Adipocyte (in vitro differentiated cells): ENCODE results near the gene LRRN3.

Experiments used
- DNase-seq: peaks from one replicate; pipeline ENCODE4 v3.0.0-alpha.2; 2015; ENCODE audit warnings: low read depth
- H3K27me3 ChIP-seq: replicated peaks from 2 replicates; pipeline ENCODE4 v1.7.0; 2013; ENCODE audit warnings: mild to moderate bottlenecking, low read length, moderate library complexity; ENCODE audit not compliant: control insufficient read depth, insufficient read depth
- H3K36me3 ChIP-seq: 2 replicates; pipeline ENCODE4 v1.7.0; 2013; ENCODE audit warnings: low read length, mild to moderate bottlenecking, moderate library complexity; ENCODE audit not compliant: control insufficient read depth, insufficient read depth, severe bottlenecking
- H3K4me1 ChIP-seq: 2 replicates; pipeline ENCODE4 v1.7.0; 2013; ENCODE audit warnings: mild to moderate bottlenecking, low read length, moderate library complexity; ENCODE audit not compliant: control insufficient read depth, insufficient read depth
- H3K4me3 ChIP-seq: 2 replicates; pipeline ENCODE4 v1.7.0; 2013; ENCODE audit warnings: mild to moderate bottlenecking, low read length, moderate library complexity
- H3K9ac ChIP-seq: 2 replicates; pipeline ENCODE4 v1.7.0; 2013; ENCODE audit warnings: mild to moderate bottlenecking, low read length, moderate library complexity
- H3K9me3 ChIP-seq: 2 replicates; pipeline ENCODE4 v1.7.0; 2013; ENCODE audit warnings: mild to moderate bottlenecking, low read length, moderate library complexity; ENCODE audit not compliant: control insufficient read depth

The LRRN3 gene

DNA sequence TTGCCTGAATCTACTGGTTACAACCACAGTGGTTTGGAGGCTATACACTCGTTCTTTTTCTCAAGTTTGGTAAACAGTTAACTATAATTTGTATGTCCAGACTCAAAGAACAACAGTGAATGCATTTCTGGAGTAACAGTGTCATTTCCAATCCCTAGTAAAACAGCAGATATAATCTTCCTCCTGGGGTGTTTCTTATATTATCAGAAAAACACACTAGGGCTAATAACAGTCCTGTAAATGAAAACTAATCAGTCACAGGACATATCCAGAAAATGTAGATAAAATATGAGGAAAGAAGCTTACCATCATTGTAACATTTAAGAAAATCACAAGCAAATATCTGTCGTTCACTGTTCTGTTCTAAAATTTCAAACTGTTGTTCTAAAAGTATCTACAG is 82.6 kb downstream of the LRRN3 start:
- no peaks in the 10 kb centered on the region for H3K27me3 ChIP-seq
- no peaks in the 10 kb centered on the region for H3K4me1 ChIP-seq
- H3K36me3 ChIP-seq, result no peaks in the 10 kb centered on the region
- no peak overlapping the region for H3K9ac ChIP-seq
- H3K4me3 ChIP-seq, result no peak overlapping the region
- no peaks in the 10 kb centered on the region for H3K9me3 ChIP-seq
- no peak for DNase-seq

GRCh38 chr7:111173990-111174389 is 83.1 kb downstream of the LRRN3 start:
- Histone ChIP-seq H3K27me3 (no peaks in the 10 kb centered on the region), H3K4me1 (no peaks in the 10 kb centered on the region), H3K36me3 (no peaks in the 10 kb centered on the region), H3K9ac (no peak overlapping the region), H3K4me3 (no peak overlapping the region), H3K9me3 (peaks cover 3% of the 10 kb centered on the region)
- DNase-seq, result no peak

- H3K4me3 ChIP-seq, result no peak overlapping the region
- no peak for DNase-seq
- no peak overlapping the region for H3K9ac ChIP-seq
- H3K9me3 ChIP-seq, result peaks cover 8% of the 10 kb centered on the region
- H3K4me1 ChIP-seq, result no peaks in the 10 kb centered on the region
- no peaks in the 10 kb centered on the region for H3K27me3 ChIP-seq
- no peaks in the 10 kb centered on the region for H3K36me3 ChIP-seq
These were observed 83.6 kb downstream of the LRRN3 start for GRCh38 chr7:111174510-111174909.
